Measurements from ENCODE around the gene SNAPC5. TPM values are rescaled to one million over a fixed set of nuclear protein-coding genes. Genes with fewer than 3 reads are reported as not detected.

Gene SNAPC5
- polyA plus RNA-seq, 1 donor (not counting 4 experiments of a cell fraction or from before 2014, with no cell fraction given), result 16.1 TPM

GRCh38 chr15:66524838-66525237 lies 27.3 kb upstream of the SNAPC5 start:
- Histone ChIP-seq H3K27me3 (ENCODE audit: control insufficient read depth, extremely low read depth, insufficient read depth, low read length) (no peaks in the 10 kb centered on the region), H3K9me1 (ENCODE audit: control insufficient read depth, extremely low read depth, insufficient read depth, low read length) (peaks cover 2% of the 10 kb centered on the region), H3K4me1 (ENCODE audit: control insufficient read depth, extremely low read depth, insufficient read depth, low read length) (peaks cover 13% of the 10 kb centered on the region), H3K4me3 (ENCODE audit: control insufficient read depth in 2 of 3, extremely low read depth in 1 of 3, insufficient read depth in 2 of 3, low read depth in 1 of 3, low read length in 3 of 3) (no peak overlapping the region), H3K9ac (ENCODE audit: control insufficient read depth, extremely low read depth, insufficient read depth, low read length) (no peak overlapping the region), H3K9me3 (ENCODE audit: control insufficient read depth, low read depth, low read length) (no peaks in the 10 kb centered on the region), H3K27ac (ENCODE audit: control insufficient read depth, insufficient read depth, low read length) (no peak overlapping the region), H4K20me1 (ENCODE audit: control insufficient read depth, extremely low read depth, insufficient read depth, low read length) (no peaks in the 10 kb centered on the region), H2AFZ (ENCODE audit: control insufficient read depth, low read length) (no peak overlapping the region), H3K4me2 (ENCODE audit: control insufficient read depth, extremely low read depth, insufficient read depth, low read depth, low read length) (no peak overlapping the region), H3K79me2 (ENCODE audit: control insufficient read depth, insufficient read depth, low read length) (peaks cover 2% of the 10 kb centered on the region), H3K36me3 (ENCODE audit: control insufficient read depth in 2 of 2, extremely low read depth in 1 of 2, insufficient read depth in 2 of 2, low read length in 2 of 2) (peaks cover 5 to 25% of the 10 kb centered on the region in 2 experiments)
- DNase-seq (ENCODE audit: low read depth, low spot score) (no peak), FAIRE-seq (no peak)
- TF ChIP-seq CTCF (optimal IDR thresholded peaks at IDR 0.05 in 1 of 3, IDR thresholded peaks at IDR 0.05 in 1 of 3, conservative IDR thresholded peaks at IDR 0.05 in 1 of 3; ENCODE audit: extremely low read depth in 1 of 3, insufficient read depth in 2 of 3, low read length in 3 of 3), result no peak
- no peak for TF ChIP-seq EZH2 (IDR thresholded peaks at IDR 0.05; ENCODE audit: low read length)
- dilution Hi-C loops (cut with MboI; ENCODE audit: extremely low pct_ligation_motif_present, low sequenced_read_pairs), result no loop called here

- Histone ChIP-seq H3K79me2 (ENCODE audit: control insufficient read depth, insufficient read depth, low read length) (peaks cover 2% of the 10 kb centered on the region), H3K9me1 (ENCODE audit: control insufficient read depth, extremely low read depth, insufficient read depth, low read length) (peaks cover 2% of the 10 kb centered on the region), H3K9me3 (ENCODE audit: control insufficient read depth, low read depth, low read length) (no peaks in the 10 kb centered on the region), H3K9ac (ENCODE audit: control insufficient read depth, extremely low read depth, insufficient read depth, low read length) (no peak overlapping the region), H3K27ac (ENCODE audit: control insufficient read depth, insufficient read depth, low read length) (no peak overlapping the region), H4K20me1 (ENCODE audit: control insufficient read depth, extremely low read depth, insufficient read depth, low read length) (no peaks in the 10 kb centered on the region), H3K36me3 (ENCODE audit: control insufficient read depth in 2 of 2, extremely low read depth in 1 of 2, insufficient read depth in 2 of 2, low read length in 2 of 2) (peaks cover 4 to 23% of the 10 kb centered on the region in 2 experiments), H3K4me1 (ENCODE audit: control insufficient read depth, extremely low read depth, insufficient read depth, low read length) (peaks cover 13% of the 10 kb centered on the region), H2AFZ (ENCODE audit: control insufficient read depth, low read length) (no peak overlapping the region), H3K4me3 (ENCODE audit: control insufficient read depth in 2 of 3, extremely low read depth in 1 of 3, insufficient read depth in 2 of 3, low read depth in 1 of 3, low read length in 3 of 3) (no peak overlapping the region), H3K4me2 (ENCODE audit: control insufficient read depth, extremely low read depth, insufficient read depth, low read depth, low read length) (no peak overlapping the region), H3K27me3 (ENCODE audit: control insufficient read depth, extremely low read depth, insufficient read depth, low read length) (no peaks in the 10 kb centered on the region)
- FAIRE-seq (no peak), DNase-seq (ENCODE audit: low read depth, low spot score) (no peak)
- TF ChIP-seq EZH2 (IDR thresholded peaks at IDR 0.05; ENCODE audit: low read length) (no peak), CTCF (optimal IDR thresholded peaks at IDR 0.05 in 1 of 3, IDR thresholded peaks at IDR 0.05 in 1 of 3, conservative IDR thresholded peaks at IDR 0.05 in 1 of 3; ENCODE audit: extremely low read depth in 1 of 3, insufficient read depth in 2 of 3, low read length in 3 of 3) (no peak)
- dilution Hi-C loops (cut with MboI; ENCODE audit: extremely low pct_ligation_motif_present, low sequenced_read_pairs), result no loop called here
Measured at GRCh38 chr15:66523926-66524325, 26.4 kb upstream of the SNAPC5 start.
